H7 (cell line): ENCODE measurements around the gene DNAAF8. TPM values are rescaled to one million over a fixed set of nuclear protein-coding genes. Genes with fewer than 3 reads are reported as not detected.

Source experiments
- DNase-seq: peaks from one replicate; pipeline ENCODE4 v3.0.0; 2012
- H3K27me3 ChIP-seq: 2 replicates; pipeline ENCODE4 v1.6.0; 2011; ENCODE audit warnings: mild to moderate bottlenecking, low read length; ENCODE audit not compliant: control insufficient read depth, insufficient read depth
- H3K36me3 ChIP-seq: replicated peaks from 2 replicates; pipeline ENCODE4 v1.5.1; 2011; ENCODE audit warnings: low read length; ENCODE audit not compliant: control insufficient read depth, insufficient read depth
- H3K4me3 ChIP-seq: 2 replicates; pipeline ENCODE4 v1.5.1; 2011; ENCODE audit warnings: low read depth, mild to moderate bottlenecking, control low read depth, low read length, moderate library complexity; ENCODE audit not compliant: insufficient read depth
- total RNA-seq: library from RNA; depleted of rRNA; stranded (reverse); fragments of >200 nt; shearing (Covaris generic); gene quantifications from 2 replicates; pipeline ENCODE4 v1.2.3, GENCODE V29; 2014

The DNAAF8 gene
- total RNA-seq, 1 experiment from 2014 or later: 1.1 TPM

DNA sequence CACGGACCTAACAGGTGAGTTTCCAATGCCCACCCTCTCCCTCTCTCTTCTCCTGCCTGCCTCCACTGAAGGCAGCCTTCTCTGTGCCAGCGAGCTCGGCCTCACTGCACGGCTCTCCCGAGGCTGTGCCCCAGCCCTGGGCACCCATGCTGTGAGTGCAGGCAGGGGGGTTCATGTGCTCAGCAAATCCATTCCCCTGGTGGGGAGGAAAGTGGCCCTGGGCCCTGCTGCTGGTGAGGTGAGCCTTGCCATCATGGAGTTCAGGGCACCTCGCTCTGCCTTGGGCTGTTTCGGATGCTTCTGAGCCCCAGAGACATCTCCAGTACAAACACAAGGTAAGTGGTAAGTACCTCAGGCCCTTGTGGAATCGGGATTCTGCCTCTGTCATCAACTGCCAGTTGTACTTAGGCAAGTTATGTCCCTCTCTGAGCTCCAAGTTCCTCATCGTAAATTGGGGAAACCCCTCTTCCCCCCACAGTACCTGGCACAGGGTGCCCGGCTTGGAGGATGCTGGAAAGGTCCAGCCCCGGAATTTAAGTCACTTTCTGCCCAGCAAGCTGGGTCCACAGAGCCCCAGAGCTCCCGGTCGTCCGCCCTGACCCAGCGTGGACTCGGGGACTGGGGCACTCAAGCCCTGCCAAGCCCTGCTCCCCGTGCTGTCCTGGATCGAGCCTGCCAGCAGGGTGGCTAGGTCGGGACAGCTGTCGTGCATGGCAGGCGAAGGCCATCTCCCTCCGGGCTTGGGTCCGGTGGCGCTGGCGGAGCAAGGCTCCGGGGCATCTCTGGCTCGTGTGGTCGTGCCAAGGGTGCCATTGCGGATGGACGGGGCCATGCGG is 41.7 kb upstream of the DNAAF8 start:
- H3K27me3 ChIP-seq: no peaks in the 10 kb centered on the region
- DNase-seq: peak; percentile 72
- peaks cover 15% of the 10 kb centered on the region for H3K36me3 ChIP-seq
- peak overlapping the region; percentile 47 for H3K4me3 ChIP-seq

DNA sequence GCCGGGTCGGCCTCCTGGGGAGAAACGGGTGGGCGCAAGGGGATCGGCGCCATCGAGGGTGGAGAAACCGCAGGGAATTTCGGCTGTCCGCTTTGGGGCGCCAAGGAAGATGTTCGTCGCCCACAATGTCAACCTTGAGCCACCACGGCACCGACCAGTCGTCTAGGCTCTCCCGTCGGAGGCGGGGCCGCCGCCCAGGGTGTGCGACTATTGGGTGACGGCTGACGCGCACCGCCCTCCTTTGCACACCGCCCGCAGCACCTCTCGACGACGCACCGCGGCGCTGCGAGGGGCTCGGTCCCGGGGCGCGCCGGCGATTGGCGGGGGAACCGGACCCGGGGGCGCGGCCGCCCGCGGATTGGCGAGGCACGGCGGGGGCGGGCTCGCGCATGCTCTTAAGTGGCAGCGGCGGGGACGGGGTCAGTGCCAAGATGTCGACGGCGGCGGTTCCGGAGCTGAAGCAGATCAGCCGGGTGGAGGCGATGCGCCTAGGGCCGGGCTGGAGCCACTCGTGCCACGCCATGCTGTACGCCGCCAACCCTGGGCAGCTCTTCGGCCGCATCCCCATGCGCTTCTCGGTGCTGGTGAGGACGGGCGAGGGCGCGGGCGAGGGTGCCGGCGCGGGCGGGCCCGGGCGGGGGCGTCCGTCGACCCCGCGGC is 40.9 kb upstream of the DNAAF8 start, which contains the start of gene NUDT16L1:
TSS of gene NUDT16L1 (plus strand) at position 267 of the 660 bp plus-strand sequence. CDS start at position 432, 165 bp downstream.
- DNase-seq: peak; percentile 100
- Histone ChIP-seq H3K36me3 (peaks cover 15% of the 10 kb centered on the region), H3K27me3 (no peaks in the 10 kb centered on the region), H3K4me3 (peak within 1 kb of the TSS; percentile 94)

DNA sequence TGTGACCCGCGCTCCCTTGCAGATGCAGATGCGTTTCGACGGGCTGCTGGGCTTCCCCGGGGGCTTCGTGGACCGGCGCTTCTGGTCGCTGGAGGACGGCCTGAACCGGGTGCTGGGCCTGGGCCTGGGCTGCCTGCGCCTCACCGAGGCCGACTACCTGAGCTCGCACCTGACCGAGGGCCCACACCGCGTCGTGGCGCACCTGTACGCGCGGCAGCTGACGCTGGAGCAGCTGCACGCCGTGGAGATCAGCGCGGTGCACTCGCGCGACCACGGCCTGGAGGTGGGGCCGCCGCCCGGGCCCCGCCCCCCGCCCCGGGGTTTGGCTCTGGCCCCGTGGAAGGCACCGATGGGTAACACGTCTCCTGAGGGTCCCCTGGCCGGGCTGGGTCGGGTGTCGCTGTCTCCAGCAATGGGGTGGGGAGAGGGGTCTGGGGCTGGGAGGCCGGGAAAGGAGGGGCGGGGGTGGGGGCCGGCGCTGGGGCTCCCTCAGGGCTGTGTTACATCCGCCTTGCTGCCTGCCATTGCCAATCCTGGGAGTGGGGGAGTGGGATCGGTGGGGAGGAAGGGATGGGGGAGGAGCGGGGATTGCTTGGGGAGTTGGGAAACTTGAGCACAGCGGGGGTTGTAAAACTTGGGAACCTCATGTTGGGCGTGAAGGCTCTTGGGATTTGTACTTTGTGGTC is 40.2 kb upstream of the DNAAF8 start:
- peak; percentile 93 for DNase-seq

DNA sequence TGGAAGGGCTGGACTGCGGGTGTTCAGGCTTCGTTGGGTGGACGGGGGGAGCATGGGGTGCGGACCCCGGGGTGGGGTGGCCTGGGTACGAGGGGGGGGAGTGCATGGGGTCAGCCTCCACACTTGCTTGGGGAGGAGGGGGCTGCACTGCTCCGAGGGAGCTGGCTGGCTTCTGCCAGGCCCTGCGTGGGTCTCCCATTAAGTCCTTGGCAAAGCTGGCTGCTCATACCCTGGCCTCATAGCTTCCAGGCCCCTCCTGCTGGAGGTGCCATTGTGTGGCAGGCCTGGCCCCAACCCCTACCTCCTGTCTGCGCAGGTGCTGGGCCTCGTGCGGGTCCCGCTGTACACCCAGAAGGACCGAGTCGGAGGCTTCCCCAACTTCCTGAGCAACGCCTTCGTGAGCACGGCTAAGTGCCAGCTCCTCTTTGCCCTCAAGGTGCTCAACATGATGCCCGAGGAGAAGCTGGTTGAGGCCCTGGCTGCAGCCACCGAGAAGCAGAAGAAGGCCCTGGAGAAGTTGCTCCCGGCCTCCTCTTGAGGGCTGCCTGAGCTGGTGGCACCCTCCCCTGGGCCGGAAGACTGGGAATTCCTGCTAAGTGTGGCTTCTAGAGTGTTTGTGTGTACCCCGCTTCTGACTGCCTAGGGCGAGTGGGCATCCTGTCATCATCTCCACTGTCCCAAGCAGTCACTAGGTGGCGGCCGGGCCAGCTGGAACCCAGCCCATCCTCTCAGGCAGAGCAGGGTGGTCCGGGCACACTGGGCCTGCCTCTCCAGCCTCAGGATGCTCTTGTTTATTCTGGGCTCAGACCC is 39.5 kb upstream of the DNAAF8 start:
- Histone ChIP-seq H3K36me3 (peaks cover 24% of the 10 kb centered on the region), H3K4me3 (peak overlapping the region; percentile 94; the same call in 1 of the 2 replicates), H3K27me3 (no peaks in the 10 kb centered on the region)
- peak; percentile 83 for DNase-seq

More for the DNA sequence above, 40.2 kb upstream of the DNAAF8 start:
- peaks cover 19% of the 10 kb centered on the region for H3K36me3 ChIP-seq
- H3K27me3 ChIP-seq: no peaks in the 10 kb centered on the region
- peak overlapping the region; percentile 94 for H3K4me3 ChIP-seq

DNA sequence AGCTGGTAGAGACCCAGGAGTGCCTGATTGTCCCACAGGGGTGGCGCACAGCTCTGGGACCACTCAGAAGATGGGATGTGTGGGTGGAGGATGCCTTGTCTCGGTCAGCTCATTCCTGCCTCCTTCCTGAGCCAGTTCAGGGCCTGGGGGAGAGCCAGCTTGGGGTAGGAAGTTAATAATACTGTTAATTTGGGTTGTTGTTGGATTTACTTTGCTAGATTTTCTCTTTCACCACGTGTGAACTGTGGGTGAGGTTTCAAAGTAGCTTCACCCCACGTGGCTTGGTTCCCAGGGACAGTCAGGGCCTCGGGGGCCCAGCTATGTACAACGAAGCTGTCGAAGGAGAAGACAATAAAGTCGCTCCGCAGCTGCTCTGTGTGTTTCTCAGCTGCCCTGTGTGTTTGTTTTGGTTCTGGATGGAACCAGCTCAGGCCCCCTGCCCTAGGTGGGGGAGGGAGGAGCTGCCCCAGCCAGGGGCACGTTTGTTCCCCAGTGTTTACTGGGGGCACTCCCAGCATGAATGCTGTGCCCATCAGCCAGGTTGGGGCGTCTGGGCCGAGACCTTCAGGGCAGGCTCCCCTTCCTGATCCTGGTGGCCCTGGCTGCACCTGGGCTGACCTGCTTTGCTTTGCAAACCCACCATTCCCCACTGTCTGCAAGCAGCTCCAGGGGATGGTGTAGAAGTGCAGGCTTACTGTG is 38.7 kb upstream of the DNAAF8 start:
- peaks cover 26% of the 10 kb centered on the region for H3K36me3 ChIP-seq
- H3K27me3 ChIP-seq: no peaks in the 10 kb centered on the region
- H3K4me3 ChIP-seq: no peak overlapping the region
- DNase-seq: peak; percentile 45

DNA sequence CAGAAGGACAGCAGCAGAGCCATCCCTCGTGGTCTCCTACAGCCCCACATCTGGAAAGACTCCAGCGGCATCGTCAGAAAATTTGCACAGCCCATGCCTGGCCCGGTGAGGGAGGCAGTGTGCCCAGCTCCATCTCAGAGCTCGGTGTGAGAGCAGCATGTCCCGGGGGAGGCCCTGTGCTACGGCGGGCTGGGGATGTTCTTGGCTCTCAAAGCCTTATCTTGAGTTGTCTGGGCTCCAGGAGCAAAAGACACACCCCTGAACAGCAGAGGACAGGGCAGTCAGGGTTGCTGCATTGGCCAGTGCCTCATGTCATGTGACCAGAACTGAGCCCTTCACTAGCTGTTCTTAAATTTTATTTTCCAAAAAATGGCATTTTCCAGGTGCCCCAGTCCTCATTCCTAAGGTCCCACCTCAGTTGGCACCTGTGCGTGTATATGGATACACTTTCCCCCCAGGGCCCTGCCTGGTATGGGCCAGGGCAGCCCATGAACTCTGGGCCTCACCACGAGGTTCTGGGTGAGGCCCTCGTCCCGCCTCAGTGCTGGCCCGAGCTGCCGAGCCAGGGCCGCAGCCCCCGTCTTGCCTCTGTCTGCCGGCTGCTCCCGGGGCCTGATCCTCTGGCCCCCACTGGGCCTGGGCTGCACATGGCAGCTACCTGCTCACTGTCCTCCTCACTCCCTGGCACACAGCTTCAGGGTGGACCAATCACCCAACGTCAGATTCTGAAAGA is 38.0 kb upstream of the DNAAF8 start:
- peak; percentile 60 for DNase-seq

DNA sequence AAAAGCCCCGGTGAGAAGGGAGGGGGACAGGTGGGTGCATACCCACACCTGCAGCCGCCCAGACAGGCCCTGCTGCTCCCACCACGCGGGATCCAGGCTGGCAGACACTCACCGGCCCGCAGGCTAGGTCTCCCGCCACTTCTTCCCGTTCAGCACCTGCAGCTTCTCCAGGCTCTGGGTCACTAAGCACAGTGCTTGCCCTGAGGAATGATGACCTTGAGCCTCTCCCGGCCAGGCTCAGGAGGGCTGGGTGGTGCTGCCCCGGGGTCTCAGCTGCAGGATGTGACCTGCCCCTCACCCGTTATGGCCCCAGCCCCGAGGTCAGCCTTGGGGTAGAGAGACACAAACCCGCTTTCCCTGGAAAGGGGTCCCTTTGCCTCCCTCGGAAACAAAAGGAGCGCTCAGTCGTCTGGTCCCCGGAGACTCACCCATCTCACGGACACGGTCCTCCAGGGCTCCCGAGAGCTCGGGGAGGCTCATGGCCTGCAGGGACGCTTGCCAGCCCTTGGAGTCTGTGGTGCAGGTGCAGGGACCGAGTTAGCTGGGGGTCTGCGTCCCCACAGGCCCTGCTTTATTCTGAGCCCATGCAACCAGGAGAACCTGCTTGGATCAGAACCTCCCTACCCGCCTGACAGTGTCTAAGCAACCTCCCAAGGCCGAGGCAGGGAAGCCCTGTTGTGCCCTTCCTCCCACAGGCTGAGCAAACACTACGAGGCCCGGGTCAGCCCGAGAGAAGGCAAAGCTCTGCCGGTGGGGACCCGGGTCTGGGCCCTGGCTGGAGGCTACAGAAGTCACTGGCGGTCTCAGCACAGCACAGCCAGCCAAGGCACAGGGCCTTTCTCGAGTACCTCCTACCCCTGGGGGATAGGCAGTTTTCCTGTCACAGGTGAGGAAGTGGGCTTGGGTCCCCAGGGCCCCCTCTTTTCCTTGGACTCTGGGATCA is 37.2 kb upstream of the DNAAF8 start:
- DNase-seq: peak; percentile 61
- no peaks in the 10 kb centered on the region for H3K27me3 ChIP-seq
- H3K36me3 ChIP-seq: peaks cover 29% of the 10 kb centered on the region
- no peak overlapping the region for H3K4me3 ChIP-seq

More for the DNA sequence above, 38.0 kb upstream of the DNAAF8 start:
- Histone ChIP-seq H3K4me3 (no peak overlapping the region), H3K36me3 (peaks cover 29% of the 10 kb centered on the region), H3K27me3 (no peaks in the 10 kb centered on the region)

DNA sequence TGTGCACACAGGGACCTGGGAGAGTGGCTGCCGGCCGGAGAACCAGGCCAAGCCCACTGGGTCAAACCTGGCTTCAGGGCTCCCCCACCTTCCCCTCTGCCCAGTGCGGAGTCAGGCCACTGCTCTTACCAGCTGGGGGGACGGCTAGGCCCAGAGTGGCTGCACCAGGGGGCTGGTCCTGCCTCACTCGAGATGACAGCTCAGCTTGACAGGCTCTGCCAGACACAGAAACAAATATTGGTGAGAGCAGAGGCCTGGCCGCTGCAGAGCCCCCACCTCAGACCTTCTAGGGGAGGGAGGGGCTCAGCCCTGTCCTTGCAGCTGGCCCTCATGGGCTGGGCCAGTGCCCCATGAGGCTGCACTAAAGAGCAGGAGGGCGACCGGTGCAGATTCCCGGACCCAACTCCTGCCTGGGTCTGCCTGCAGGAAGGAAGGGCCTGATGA is 36.5 kb upstream of the DNAAF8 start:
- Histone ChIP-seq H3K27me3 (no peaks in the 10 kb centered on the region), H3K36me3 (peaks cover 30% of the 10 kb centered on the region), H3K4me3 (no peak overlapping the region)
- DNase-seq: no peak

DNA sequence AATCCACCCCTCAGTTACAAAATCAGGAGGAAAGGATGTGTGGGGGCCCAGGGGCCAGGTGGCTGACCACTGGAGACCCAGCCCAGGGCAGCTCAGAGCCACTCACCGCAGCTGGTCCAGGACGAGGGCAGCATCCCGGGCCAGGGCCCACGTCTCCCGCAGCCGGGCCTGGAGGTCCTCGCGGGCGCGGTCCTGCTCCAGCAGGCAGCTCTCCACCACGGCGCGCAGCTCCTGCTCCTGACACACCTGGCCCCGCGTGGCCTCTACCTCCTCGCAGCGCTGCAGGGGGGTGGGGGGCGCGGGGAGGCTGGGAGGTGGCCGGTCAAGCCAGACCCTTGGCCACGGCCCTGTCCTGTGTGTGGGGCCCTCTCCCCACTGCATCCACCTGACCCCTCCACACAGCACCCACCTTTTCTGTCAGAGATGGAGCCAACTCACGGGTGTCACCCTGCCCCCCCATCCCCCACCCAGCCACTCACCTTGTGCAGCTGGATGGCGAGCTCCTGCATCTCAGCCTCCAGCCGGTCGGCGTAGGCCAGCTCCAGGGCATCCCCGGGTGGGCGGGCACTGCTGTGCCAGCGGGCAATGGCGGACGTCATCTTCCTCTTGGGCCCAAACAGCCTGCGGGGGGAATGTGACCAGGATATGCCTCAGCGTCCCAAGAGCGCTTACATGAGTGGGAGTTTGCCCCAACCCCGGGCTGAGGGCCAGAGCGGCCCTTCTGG is 35.9 kb upstream of the DNAAF8 start:
- Histone ChIP-seq H3K27me3 (no peaks in the 10 kb centered on the region), H3K4me3 (no peak overlapping the region), H3K36me3 (peaks cover 30% of the 10 kb centered on the region)
- peak; percentile 65 for DNase-seq

DNA sequence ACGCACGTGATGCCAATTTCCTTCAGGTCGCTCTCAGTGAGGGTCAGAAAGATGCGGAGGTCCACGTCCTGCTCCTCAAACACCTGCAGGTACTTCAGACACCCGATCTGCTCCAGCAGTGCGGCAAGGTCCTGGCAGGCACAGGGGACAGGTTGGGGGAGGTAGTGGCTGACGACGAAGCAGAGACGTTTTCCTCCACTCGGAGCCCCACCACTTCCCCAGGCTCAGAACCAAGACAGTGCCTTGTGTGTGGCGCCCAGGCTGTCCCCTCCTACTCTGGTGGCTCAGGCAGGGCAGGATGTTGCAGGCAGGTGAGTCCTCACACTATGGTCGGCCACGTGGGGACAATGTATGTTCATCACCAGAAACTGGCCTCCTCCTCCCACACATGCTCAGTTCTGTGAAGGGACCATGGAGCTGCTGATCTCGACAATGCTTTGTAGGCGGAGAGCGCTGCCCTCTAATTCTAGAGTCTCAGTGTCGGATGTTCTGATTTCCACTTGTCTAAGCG is 35.2 kb upstream of the DNAAF8 start:
- DNase-seq: no peak
- peaks cover 30% of the 10 kb centered on the region for H3K36me3 ChIP-seq

DNA sequence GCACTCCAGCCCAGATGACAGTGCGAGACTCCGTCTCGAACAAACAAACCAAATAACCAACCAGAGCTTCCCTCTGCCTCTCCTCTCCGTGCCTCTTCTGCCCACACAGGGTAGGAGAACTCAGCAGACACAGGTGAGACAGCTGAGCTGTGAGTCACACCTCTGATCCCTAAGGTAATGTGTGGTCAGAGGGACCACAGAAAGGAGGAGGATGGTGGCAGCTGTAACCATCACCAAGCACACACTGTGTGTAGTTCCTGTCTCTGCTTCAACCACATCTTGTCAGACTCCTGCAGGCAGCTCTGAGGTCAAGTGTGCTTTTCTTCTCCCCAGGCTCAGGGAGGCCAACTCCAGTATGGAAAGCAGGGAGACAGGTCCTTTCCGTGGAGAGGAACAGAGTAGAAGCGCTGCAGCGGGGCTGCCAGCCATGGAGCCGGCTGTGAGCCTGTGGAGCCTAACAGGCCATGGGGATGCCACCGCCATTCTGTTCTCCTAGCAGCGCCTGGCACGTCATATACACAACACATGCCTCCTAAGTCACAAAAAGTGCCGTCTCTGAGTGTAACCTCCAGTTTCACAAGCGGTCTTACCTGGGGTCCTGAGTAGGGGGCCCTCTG is 33.8 kb upstream of the DNAAF8 start:
- Histone ChIP-seq H3K36me3 (peaks cover 30% of the 10 kb centered on the region), H3K27me3 (no peaks in the 10 kb centered on the region), H3K4me3 (no peak overlapping the region)
- peak; percentile 33 for DNase-seq

More for the DNA sequence above, 35.2 kb upstream of the DNAAF8 start:
- no peaks in the 10 kb centered on the region for H3K27me3 ChIP-seq
- H3K4me3 ChIP-seq: no peak overlapping the region
